Thyroid gland (tissue), 4 donors: ENCODE results near the gene DLG1. TPM values are rescaled to one million over a fixed set of nuclear protein-coding genes. Genes with fewer than 3 reads are reported as not detected.
"Not testable (repeated sequence)": the region's sequence is repeated elsewhere in the genome, so short reads cannot be mapped to it uniquely, and the experiment has no call there.

Experiments
- DNase-seq, 2 donors: peaks; one replicate each; pipeline ENCODE4 v3.0.0-alpha.2; 2019
- H3K27ac ChIP-seq, 3 donors: fragments of 200-600 bp; sonication (generic); 1 replicate in 2 of 3; 2 replicates in 1 of 3; pipeline ENCODE4 v1.5.1; 2016 to 2019; ENCODE audit warnings: mild to moderate bottlenecking in 1 of 3, moderate library complexity in 1 of 3
- H3K27me3 ChIP-seq: fragments of 200-600 bp; sonication (generic); one replicate; pipeline ENCODE4 v1.5.1; 2019
- H3K36me3 ChIP-seq, 2 donors: fragments of 200-600 bp; sonication (generic); one replicate each; pipeline ENCODE4 v1.5.1; 2016 to 2019
- H3K4me1 ChIP-seq, 2 donors: fragments of 200-600 bp; sonication (generic); one replicate each; pipeline ENCODE4 v1.5.1; 2017 to 2019
- H3K4me3 ChIP-seq, 3 donors: fragments of 200-600 bp; sonication (generic); replicated peaks in 1 of 3; 1 replicate in 2 of 3; 2 replicates in 1 of 3; pipeline ENCODE4 v1.5.1; 2016; ENCODE audit warnings: mild to moderate bottlenecking in 1 of 3
- H3K9me3 ChIP-seq: fragments of 200-600 bp; sonication (generic); one replicate; pipeline ENCODE4 v1.5.1; 2017
- POLR2A ChIP-seq, 2 donors: fragments of 450-650 bp; IDR thresholded peaks; one replicate each; pipeline ENCODE4 v1.6.1; 2017; ENCODE audit warnings: antibody characterized with exemption in 2 of 2, mild to moderate bottlenecking in 2 of 2, moderate library complexity in 1 of 2
- WGBS, 2 donors: methylation state at CpG; one replicate each; pipeline ENCODE4 v1.1.5; 2017; 5-methylcytosine and 5-hydroxymethylcytosine counted together
- intact Hi-C: fragments of 100-400 bp; cut with DNase I; formaldehyde crosslinking; loops from one replicate; pipeline ENCODE4 v1.15.1; 2023
- total RNA-seq, 4 donors: library from RNA; depleted of rRNA; stranded (reverse); fragments of >200 nt; gene quantifications; one replicate each; pipeline ENCODE4 v1.2.3, GENCODE V29; 2016
- TF ChIP-seq, protein P1 (sequence below), 6 experiments: fragments of 200-600 bp in 3 of 6; fragments of 450-650 bp in 3 of 6; sonication (generic) in 3 of 6; IDR thresholded peaks; one replicate each; pipeline ENCODE4 v1.5.1; 2016 to 2019; ENCODE audit warnings: antibody characterized with exemption in 6 of 6, mild to moderate bottlenecking in 2 of 6, inconsistent platforms in 1 of 6, moderate library complexity in 1 of 6

Gene DLG1
- total RNA-seq, 4 donors from 2014 or later = 111 to 233 (median 174) TPM

DNA sequence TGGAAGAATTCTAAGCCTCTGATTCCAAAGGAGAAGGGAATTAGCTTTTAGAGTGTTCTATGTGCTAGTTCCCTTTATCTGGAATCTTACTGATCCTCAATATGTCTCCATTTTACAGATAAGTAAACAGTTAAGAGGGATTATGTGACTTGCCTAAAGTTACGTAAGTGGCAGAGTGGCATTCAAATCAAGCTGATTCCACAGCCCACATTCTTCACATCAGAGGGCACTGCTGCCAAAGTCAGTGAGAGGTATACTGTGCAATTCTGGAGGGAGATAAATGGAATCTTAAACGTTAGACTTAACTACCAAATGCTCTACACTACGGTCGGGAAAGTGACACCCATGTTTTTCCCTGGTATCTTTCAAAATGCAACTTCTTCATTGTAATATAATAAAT lies 257.8 kb downstream of the DLG1 start:
- no peak for DNase-seq
- peaks cover 0 to 3% of the 10 kb centered on the region in 2 donors for H3K36me3 ChIP-seq
- H3K4me3 ChIP-seq = no peak overlapping the region
- TF ChIP-seq POLR2A (IDR thresholded peaks at IDR 0.05) = no peak
- TF ChIP-seq, protein P1, sequence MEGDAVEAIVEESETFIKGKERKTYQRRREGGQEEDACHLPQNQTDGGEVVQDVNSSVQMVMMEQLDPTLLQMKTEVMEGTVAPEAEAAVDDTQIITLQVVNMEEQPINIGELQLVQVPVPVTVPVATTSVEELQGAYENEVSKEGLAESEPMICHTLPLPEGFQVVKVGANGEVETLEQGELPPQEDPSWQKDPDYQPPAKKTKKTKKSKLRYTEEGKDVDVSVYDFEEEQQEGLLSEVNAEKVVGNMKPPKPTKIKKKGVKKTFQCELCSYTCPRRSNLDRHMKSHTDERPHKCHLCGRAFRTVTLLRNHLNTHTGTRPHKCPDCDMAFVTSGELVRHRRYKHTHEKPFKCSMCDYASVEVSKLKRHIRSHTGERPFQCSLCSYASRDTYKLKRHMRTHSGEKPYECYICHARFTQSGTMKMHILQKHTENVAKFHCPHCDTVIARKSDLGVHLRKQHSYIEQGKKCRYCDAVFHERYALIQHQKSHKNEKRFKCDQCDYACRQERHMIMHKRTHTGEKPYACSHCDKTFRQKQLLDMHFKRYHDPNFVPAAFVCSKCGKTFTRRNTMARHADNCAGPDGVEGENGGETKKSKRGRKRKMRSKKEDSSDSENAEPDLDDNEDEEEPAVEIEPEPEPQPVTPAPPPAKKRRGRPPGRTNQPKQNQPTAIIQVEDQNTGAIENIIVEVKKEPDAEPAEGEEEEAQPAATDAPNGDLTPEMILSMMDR (IDR thresholded peaks at IDR 0.05) = no peak
- no peaks in the 10 kb centered on the region for H3K9me3 ChIP-seq
- 74 to 89% methylated on average over 4 of the region's 4 CpGs for WGBS, 2 donors
- H3K27ac ChIP-seq = no peak overlapping the region
- H3K4me1 ChIP-seq = peaks cover 0 to 5% of the 10 kb centered on the region in 2 donors
- H3K27me3 ChIP-seq = no peaks in the 10 kb centered on the region
- intact Hi-C loops = no loop called here

DNA sequence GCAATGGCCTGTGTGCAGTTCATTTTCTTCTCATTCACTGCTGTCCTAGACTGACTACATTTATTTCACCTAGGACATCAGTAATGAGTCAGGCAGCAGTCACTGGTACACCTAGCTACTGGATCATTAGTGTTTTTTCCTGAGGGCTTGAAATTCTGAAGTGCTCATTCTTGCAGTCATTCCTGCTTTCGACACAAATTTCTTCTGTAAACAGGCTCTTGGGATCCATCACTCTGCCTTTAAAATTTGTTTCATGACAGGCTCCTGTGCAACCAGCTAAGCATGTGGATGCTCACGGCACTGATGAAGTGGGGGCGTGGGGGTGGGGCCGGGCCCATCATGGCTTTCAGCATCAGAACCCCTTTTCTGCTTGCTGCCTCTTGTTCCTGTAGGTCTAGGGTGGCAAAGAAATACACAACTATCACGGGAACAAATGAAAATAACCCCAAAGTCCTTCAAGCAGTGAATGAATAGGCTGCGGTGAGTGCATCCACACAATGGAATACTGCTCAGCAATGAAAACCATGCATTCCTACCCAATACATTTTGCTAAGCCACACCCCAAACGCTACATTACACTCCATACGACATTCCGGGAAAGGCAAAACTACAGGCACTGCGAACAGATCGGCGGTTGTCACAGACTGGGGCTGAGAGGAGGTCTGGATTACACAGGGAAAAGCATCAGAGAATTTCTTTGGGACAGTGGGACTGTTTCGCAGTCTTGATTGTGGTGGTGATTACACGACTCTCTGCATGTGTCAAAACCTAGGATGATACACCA lies 259.5 kb downstream of the DLG1 start:
- Histone ChIP-seq H3K27ac (no peak overlapping the region), H3K4me1 (peaks cover 0 to 5% of the 10 kb centered on the region in 2 donors), H3K9me3 (no peaks in the 10 kb centered on the region), H3K4me3 (no peak overlapping the region), H3K27me3 (no peaks in the 10 kb centered on the region), H3K36me3 (peaks cover 0 to 3% of the 10 kb centered on the region in 2 donors)
- TF ChIP-seq, protein P1 (IDR thresholded peaks at IDR 0.05) = no peak
- TF ChIP-seq POLR2A (IDR thresholded peaks at IDR 0.05) = no peak
- no peak for DNase-seq
- intact Hi-C loops = no loop called here
- 73 to 82% methylated on average over 14 of the region's 14 CpGs for WGBS, 2 donors

DNA sequence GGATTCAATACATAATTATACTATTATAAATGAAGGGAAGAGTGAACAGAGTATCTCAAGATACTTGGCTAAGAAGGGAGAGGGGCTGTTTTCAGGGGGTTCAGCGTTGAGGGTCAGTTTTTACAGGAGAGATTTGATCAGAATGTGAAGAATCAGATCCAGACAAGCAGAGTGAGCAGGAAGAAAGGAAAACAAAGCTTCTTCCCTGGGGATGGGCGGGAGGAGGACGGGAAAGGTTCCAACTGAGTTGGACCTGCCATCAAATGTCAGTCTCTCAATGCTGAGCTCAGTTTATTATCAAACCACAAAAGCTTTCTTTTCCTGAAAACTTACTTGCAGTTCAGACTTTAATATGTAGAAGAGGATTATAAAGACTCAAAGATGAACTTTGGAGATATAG lies 262.8 kb downstream of the DLG1 start:
- WGBS, 2 donors = 43 to 44% methylated on average over 3 of the region's 3 CpGs
- intact Hi-C loops = no loop called here
- no peak overlapping the region for H3K27ac ChIP-seq

DNA sequence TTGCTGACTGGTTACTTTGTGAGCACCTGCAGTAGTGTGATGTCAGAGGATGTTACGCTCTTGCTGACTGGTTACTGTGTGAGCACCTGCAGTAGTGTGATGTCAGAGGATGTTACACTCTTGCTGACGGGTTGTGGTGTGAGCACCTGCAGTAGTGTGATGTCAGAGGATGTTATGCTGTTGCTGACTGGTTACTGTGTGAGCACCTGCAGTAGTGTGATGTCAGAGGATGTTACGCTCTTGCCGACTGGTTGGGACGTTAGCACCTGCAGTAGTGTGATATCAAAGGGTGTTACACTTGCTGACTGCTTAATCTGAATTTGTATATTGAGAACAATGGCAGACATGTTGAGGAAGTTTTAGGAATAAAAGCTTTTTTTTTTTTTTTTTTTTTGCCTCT lies 263.6 kb downstream of the DLG1 start:
- H3K9me3 ChIP-seq, DNase-seq, H3K36me3 ChIP-seq, H3K4me3 ChIP-seq, intact Hi-C loops, H3K27me3 ChIP-seq, H3K27ac ChIP-seq: not testable (repeated sequence)
- 70 to 73% methylated on average over 5 of the region's 5 CpGs for WGBS, 2 donors
- peaks cover 0 to 19% of the 10 kb centered on the region in 2 donors for H3K4me1 ChIP-seq

More for the DNA sequence above, 262.8 kb downstream of the DLG1 start:
- Histone ChIP-seq H3K36me3 (no peaks in the 10 kb centered on the region), H3K4me1 (peaks cover 0 to 17% of the 10 kb centered on the region in 2 donors), H3K4me3 (no peak overlapping the region), H3K9me3 (no peaks in the 10 kb centered on the region), H3K27me3 (no peaks in the 10 kb centered on the region)
- TF ChIP-seq, protein P1 (IDR thresholded peaks at IDR 0.05) = no peak
- TF ChIP-seq POLR2A (IDR thresholded peaks at IDR 0.05) = no peak
- DNase-seq = no peak

DNA sequence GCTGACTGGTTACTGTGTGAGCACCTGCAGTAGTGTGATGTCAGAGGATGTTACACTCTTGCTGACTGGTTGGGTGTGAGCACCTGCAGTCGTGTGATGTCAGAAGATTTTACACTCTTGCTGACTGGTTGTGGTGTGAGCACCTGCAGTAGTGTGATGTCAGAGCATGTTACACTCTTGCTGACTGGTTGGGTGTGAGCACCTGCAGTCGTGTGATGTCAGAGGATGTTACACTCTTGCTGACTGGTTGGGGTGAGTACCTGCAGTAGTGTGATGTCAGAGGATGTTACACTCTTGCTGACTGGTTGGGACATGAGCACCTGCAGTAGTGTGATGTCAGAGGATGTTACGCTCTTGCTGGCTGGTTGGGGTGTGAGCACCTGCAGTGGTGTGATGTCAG lies 264.6 kb downstream of the DLG1 start:
- DNase-seq, intact Hi-C loops: not testable (repeated sequence)
- WGBS, 2 donors = 73 to 78% methylated on average over 3 of the region's 3 CpGs

More for the DNA sequence above, 264.6 kb downstream of the DLG1 start:
- H3K4me1 ChIP-seq = peaks cover 7 to 29% of the 10 kb centered on the region in 2 donors
- not testable (repeated sequence) for H3K27me3 ChIP-seq, H3K9me3 ChIP-seq, H3K4me3 ChIP-seq, H3K36me3 ChIP-seq, H3K27ac ChIP-seq
